DMS79 (cell line): ENCODE measurements around the gene RRM2.
"Not testable (repeated sequence)": the region's sequence is repeated elsewhere in the genome, so short reads cannot be mapped to it uniquely, and the experiment has no call there.

Experiments used
- DNase-seq: peaks from one replicate; lab custom pipeline; 2025; lab: John Stamatoyannopoulos, UW

The RRM2 gene

GRCh38 chr2:10132596-10132995, 10.1 kb downstream of the RRM2 start:
- no peak for DNase-seq

- no peak for DNase-seq
Measured at GRCh38 chr2:10132996-10133647, 10.6 kb downstream of the RRM2 start.

DNA sequence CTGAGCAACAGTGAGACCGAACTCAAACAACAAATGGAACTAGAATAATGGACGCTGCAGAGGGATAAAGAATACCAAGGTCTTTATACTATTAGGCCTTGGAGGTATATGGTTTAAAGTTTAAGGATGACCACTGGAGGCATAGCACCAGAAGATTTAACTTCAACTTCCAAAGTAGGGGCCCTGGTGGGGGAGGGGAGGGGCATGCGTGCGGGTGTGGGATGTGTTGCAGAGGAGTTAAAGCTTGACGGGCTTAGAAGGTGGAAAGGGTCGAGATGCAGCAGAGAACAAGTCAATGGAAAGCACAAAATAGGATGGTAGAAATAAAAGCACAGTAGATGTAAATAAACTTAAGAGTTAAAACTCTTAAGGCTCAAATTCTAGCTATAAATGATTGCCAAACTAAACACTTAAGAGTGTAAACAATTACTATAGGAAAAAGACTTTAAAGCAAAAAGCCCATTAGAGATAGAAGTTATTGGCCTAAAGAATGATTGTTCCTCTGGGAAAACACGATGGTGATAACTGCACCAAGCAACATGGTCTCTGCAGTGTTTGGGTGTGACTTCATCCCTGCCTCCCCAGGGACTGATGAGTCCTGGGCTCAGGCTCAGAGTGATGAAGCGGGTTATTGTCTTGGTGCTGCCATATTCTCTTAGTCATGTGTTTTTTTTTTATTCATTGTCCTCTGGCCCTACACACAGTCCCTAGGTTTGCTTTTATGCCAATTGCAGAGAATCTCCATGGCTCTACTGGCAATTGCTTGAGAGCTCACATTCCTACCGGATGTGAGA, 13.0 kb downstream of the RRM2 start:
- DNase-seq = peak; percentile 7

- DNase-seq = no peak
Measured at GRCh38 chr2:10136101-10136934, 13.8 kb downstream of the RRM2 start.

GRCh38 chr2:10137053-10137843, 14.7 kb downstream of the RRM2 start:
- no peak for DNase-seq

DNA sequence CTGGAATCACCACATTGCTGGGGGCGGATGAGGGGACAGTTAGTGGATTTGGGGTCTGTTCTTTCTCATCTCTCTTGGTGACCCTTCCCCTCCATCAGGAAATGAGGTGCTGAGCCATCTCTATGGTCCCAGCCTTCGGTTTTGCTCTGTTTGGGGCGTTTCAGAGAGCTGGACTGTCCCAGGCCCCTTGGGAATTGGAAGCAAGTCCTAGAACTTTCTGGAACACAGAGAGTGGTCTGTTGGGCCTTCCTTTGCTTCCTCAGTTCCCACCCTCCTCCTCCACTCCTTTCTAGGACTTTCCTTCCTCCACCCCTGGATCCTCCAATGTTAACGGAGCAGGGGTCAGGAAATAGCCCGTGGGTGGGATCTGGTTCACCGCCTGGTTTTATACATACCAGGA, 17.0 kb downstream of the RRM2 start:
- no peak for DNase-seq

- DNase-seq = no peak
Measured at GRCh38 chr2:10140841-10141610, 18.5 kb downstream of the RRM2 start.

DNA sequence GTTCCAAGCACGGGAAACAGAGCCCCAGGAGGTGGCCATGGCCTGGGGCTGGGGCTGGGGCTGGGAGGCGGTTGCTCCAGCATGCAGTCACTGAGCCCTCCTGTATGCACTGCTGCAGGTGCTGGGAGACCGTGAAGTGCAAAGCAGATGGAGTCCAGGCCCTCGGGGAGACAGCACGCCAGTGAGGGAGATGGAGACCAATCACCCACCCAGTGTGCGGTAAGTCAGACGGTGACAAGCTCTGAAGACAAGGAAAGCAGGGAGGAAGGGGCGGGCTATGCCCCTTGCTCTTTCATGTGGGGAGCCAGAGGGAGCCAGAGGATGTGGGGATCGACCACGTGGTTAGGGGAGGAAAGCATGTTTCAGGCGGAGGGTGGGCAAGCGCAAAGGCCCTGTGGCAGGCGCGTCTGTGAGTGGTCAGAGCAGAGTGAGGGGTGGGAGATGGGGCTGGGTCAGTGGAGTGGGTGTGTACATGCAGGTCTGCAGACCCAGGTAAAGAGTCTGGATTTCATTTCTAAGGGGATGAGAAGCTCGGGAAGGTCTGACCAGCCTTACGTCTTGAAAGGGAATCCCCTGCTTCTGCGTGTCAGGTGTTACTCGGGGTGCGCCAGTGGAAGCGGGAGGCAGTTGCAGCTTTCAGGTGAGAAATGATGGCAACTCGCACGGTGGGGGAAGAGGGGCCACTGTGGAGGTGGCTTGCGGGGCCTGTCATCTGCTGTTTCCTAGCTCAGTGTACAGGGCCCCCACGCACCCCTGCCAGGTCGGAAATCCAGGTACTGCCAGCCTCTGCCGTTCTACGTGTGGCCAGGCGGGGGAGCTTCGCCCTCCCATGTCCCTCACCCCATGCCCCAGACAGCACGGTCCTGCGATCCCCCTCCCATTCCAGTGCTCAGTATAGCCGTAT, 19.4 kb downstream of the RRM2 start:
- no peak for DNase-seq

DNA sequence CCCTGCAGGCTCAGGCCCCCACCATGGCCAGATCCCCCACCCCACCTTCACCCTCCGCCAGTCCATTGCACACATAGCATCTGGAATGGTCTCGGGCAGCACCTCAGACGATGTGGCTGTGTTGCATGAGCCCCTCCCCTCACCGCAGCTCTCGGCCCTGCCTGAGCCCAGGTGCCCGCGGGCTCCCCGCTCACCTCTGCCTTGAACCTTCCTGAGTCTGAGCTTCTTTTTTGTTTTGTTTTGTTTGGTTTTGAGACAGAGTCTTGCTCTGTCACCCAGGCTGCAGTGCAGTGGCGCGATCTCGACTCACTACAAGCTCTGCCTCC, 20.1 kb downstream of the RRM2 start:
- no peak for DNase-seq

DNA sequence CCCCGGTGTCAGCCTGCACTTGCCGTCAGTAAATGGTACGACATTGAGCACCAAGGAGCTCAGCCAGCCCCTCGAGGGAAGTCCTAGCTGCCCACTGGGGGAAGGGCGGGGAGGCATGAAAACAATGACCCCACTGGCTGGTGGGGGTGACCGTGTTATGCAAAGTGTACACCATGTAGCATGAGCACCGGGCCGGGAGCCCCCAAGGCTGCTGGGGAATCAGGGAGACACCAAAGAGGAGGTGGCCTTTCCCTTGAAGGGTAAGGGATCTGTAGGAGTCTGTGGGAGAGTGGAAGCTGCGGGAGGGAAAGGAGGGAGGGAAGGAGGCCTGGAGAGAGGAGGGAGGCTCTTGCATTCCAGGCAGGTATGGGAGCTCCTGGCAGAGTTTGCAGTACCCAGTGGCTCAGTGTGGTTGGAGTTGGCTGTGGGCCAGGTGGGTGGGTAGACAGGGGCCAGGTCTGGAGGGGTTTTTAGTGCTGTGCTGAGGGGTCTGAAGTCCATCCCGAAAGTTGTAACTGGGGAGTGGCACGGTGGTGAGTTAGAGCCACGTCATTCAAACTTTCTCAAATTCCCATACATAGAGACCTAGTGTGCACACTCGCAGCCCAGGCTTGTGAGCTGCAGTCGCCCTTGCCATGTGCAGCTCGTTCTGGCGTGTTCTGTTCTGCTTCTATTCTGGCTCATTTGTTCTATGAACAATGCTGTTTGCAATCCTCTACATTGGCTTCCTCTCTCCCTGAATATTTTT, 22.4 kb downstream of the RRM2 start:
- no peak for DNase-seq

DNA sequence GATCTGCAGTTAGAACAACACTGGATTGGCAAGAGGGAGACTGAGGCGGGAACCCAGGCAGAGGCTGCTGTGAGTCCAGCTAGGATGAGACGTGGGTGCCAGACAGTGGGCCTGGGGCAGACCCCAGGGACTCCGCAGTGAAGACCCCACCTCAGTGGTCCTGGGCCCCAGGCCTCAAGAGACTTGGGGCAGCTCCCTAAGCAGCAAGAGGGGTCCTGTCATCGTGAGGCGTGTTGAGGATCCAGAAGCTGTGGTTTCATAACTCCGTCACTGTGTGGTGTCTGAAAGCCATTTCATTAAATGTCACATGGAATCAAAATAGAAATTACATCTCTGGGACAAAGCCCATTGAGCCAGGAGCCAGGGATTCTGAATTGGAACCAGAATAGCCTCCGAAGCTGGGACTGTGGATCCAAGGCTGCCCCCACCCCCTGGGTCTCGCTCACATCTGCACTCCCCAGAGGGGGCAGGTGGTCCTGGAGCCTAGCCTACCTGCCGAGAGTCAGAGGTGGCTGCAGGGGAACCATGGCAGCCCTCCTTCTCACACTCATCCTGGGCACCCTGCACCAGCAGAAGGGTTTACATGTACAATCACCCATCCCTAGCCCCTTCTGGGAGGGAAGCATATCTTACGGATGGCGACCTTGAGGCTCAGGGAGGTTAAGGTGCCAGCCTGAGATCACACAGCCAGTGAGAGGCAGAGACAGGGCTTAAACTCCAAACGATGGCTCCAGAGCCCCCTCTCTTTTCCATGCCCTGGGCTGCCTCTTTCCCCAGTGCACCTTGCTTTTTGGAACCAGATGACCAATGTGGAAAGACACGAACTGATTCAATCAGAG, 23.2 kb downstream of the RRM2 start:
- DNase-seq = no peak

DNA sequence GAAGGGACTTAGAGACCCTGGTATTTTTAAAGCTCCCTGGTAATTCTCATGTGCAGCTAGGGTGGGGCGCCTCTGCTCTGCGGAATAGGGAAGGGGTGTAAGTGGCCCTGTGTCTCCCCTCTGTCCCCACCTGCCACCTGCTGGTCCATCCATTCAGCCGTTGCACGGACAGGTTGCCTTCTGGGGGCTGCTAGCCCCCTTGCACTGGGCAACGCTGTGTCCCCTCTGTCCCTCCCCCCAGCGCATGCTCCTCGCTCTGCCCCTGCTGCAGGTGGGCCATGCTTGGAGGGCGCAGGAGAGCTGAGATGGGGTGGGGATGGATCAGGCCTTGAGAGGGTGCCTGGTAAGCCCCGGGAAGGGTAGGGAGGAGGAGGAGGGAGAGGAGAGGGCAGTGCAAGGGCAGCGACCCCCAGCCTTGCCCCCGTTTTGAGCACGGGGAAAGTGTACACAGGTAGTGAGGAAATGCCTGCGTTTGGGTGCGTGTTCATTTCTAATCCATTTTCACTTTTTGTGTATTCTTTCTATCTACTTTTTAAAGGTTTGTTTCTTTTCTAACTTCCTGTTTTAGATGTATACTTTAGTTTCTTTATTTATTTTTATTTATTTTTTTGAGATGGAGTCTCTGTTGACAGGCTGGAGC, 23.9 kb downstream of the RRM2 start:
- no peak for DNase-seq

GRCh38 chr2:10147050-10147660, 24.6 kb downstream of the RRM2 start:
- not testable (repeated sequence) for DNase-seq

DNA sequence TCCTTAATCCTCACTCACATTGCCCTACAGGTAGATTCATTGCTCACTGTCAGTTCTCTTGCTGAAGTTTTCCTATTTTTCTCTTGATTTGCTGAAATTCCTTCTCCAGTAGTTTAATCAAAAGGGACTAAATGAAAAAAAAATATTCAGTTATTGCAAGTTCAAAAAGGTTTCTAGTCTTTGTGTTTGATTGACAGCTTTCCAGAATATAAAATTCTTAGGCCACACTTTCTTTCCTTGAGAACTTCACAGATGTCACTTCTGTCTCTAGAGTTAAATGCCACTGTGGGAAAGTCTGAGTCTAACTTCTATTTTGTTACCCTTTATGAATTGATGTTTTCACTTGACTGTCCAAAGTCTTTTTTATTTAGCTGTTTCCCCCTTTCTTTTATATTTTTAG, 25.7 kb downstream of the RRM2 start:
- DNase-seq = no peak

DNA sequence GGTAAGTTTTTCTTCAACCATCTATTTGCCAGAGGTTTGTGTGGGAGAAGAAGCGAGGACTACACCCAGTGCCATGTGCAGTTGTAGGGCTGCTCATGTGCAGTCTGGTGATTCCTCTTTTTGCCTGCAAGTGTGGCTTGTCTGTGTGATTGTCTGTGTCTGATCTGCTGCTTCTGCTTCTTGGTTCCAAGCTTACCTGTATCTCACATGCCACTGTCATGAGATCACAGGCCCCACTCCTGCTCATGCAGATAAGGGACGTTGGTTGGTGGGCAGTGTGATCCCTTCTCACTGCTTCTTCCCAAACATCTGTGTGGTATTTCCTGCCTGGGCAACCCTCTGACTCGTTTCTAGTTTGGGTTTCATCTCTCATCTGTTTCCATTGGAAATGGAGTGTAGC, 27.1 kb downstream of the RRM2 start:
- no peak for DNase-seq

- no peak for DNase-seq
Measured at GRCh38 chr2:10150436-10150835, 27.9 kb downstream of the RRM2 start.

DNA sequence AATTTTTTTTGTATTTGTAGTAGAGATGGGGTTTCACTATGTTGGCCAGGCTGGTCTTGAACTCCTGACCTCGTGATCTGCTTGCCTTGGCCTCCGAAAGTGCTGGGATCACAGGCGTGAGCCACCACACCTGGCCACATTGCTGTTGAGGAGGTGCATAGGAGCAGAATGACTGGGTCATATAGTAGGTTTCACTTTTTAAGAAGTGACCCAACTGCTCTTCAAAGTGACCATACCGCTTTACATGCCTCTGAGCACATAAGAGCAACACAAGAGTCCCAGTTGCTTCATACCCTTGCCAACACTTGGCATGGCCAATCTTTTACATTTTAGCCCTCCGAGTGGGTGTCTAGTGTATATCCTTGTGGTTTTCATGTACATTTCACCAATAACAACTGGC, 28.9 kb downstream of the RRM2 start:
- no peak for DNase-seq

- DNase-seq = no peak
Measured at GRCh38 chr2:10157293-10157692, 34.8 kb downstream of the RRM2 start.
